ENCODE measurements around the gene PGAP2.
"Not testable (repeated sequence)": the region's sequence is repeated elsewhere in the genome, so short reads cannot be mapped to it uniquely, and the experiment has no call there.

PGAP2 gene

GRCh38 chr11:3807909-3808860, at the start of gene PGAP2:
PGAP2 (plus strand) TSS chr11:3808560; CDS start chr11:3811260, 2,700 bp downstream.
- DNase-seq, result peak; percentile 29 to 67

- DNase-seq, result no peak
These were observed 44.1 kb upstream of the PGAP2 start for GRCh38 chr11:3764266-3764665.

- not testable (repeated sequence) for DNase-seq
These were observed 41.5 kb upstream of the PGAP2 start for GRCh38 chr11:3766836-3767235.

GRCh38 chr11:3767536-3767935, 40.8 kb upstream of the PGAP2 start:
- DNase-seq, result no peak

GRCh38 chr11:3773180-3773579, 35.2 kb upstream of the PGAP2 start:
- no peak for DNase-seq

GRCh38 chr11:3775736-3776406, 32.5 kb upstream of the PGAP2 start:
- DNase-seq, result no peak

- no peak for DNase-seq
These were observed 26.9 kb upstream of the PGAP2 start for GRCh38 chr11:3781423-3781822.

- no peak for DNase-seq
These were observed 25.4 kb upstream of the PGAP2 start for GRCh38 chr11:3782963-3783362.

- no peak for DNase-seq
These were observed 24.7 kb upstream of the PGAP2 start for GRCh38 chr11:3783611-3784010.

- DNase-seq, result no peak
These were observed 21.5 kb upstream of the PGAP2 start for GRCh38 chr11:3786781-3787428.

GRCh38 chr11:3794387-3794786, 14.0 kb upstream of the PGAP2 start:
- not testable (repeated sequence) for DNase-seq

- DNase-seq, result no peak
These were observed 13.0 kb upstream of the PGAP2 start for GRCh38 chr11:3795131-3796001.

GRCh38 chr11:3796002-3796311, 12.4 kb upstream of the PGAP2 start:
- DNase-seq, result no peak

GRCh38 chr11:3796346-3796745, 12.0 kb upstream of the PGAP2 start:
- no peak for DNase-seq

GRCh38 chr11:3796801-3797328, 11.5 kb upstream of the PGAP2 start:
- DNase-seq, result peak in 1 of 2 experiments; percentile 67

GRCh38 chr11:3797329-3798090, 10.8 kb upstream of the PGAP2 start, which contains the start of gene NUP98:
NUP98 (minus strand) TSS chr11:3797554; CDS start chr11:3782117, 15,437 bp downstream.
- DNase-seq, result peak; percentile 99

GRCh38 chr11:3799143-3799542, 9.2 kb upstream of the PGAP2 start:
- no peak for DNase-seq

- DNase-seq, result no peak
These were observed 8.5 kb upstream of the PGAP2 start for GRCh38 chr11:3799873-3800272.

- DNase-seq, result no peak
These were observed 6.2 kb upstream of the PGAP2 start for GRCh38 chr11:3802011-3802790.

GRCh38 chr11:3803726-3804495, 4.4 kb upstream of the PGAP2 start:
- no peak for DNase-seq

Measured in NCI-H2081 (cell line).